ENCODE measurements around the gene GPRIN1.

DNA sequence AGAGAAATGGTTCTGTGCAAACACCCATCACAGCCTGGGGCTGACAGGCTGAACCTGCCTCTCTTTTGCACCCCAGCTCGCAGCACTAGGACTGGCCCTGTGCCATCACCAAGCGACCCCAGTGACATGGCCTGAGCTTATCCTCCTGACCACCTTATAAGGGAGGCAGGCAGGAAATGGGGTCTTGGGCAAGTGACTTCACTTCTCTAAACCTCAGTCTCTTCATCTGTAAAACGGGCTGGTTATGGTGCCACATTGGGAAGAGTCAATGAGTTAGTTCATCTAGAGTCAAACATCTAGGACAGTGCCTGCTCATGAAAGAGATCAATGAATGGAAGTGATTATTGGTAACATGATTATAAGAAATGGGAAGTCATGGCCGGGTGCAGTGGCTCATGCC, 14.2 kb upstream of the GPRIN1 start:
- TF ChIP-seq POLR2A (IDR thresholded peaks at IDR 0.05) (no peak), CTCF (IDR thresholded peaks at IDR 0.05) (no peak)

All from testis (tissue), 2 donors.